ENCODE data around the gene PRKCA.

PRKCA gene

DNA sequence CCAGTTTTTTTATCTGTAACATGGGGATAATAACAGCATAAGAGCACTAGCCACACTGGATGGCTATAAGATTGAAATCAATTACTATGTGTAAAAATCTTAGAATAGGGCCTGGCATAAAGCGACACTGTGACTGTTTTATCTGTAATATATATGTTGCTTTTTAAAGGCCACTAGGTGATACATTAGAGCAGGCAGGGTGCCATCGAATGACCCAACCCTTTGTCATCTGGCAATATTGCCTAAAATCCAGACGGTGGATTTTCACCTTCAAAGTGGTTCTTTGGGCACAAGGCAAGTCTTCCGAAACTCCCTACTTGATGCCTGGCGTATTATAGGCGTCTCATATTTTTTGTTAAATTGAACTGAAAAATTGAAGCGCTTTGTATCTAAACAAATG, 69.1 kb downstream of the PRKCA start:
- DNase-seq (ENCODE audit: low spot score): no peak
- TF ChIP-seq, protein P1, sequence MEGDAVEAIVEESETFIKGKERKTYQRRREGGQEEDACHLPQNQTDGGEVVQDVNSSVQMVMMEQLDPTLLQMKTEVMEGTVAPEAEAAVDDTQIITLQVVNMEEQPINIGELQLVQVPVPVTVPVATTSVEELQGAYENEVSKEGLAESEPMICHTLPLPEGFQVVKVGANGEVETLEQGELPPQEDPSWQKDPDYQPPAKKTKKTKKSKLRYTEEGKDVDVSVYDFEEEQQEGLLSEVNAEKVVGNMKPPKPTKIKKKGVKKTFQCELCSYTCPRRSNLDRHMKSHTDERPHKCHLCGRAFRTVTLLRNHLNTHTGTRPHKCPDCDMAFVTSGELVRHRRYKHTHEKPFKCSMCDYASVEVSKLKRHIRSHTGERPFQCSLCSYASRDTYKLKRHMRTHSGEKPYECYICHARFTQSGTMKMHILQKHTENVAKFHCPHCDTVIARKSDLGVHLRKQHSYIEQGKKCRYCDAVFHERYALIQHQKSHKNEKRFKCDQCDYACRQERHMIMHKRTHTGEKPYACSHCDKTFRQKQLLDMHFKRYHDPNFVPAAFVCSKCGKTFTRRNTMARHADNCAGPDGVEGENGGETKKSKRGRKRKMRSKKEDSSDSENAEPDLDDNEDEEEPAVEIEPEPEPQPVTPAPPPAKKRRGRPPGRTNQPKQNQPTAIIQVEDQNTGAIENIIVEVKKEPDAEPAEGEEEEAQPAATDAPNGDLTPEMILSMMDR (IDR thresholded peaks at IDR 0.05): no peak
- no peak overlapping the region for H3K4me3 ChIP-seq

DNA sequence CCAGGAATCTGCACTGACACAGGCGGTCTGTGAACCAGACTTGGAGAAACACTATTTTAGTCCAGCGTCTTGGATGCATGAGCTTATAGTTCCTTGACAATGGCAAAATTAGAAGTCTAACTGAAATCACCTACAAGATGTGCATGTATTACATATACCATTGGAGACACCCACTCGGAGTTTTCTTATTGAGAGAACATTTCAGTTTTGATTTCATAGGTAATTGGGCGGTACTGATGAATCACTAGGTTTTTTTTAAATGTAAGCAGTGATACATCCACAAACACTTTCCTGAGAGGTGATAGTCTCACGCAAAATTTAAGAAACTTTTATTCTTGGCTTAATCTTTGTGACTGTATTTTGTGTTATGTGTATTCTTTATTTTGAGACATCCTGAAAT, 69.8 kb downstream of the PRKCA start:
- Histone ChIP-seq H3K27ac (no peak overlapping the region), H3K4me3 (no peak overlapping the region)
- no peak for DNase-seq (ENCODE audit: low spot score)
- TF ChIP-seq, protein P1 (IDR thresholded peaks at IDR 0.05): no peak

More for the DNA sequence above, 69.1 kb downstream of the PRKCA start:
- no peak overlapping the region for H3K27ac ChIP-seq

- DNase-seq (ENCODE audit: low spot score): no peak
- H3K27ac ChIP-seq: no peak overlapping the region
- TF ChIP-seq, protein P1 (IDR thresholded peaks at IDR 0.05): no peak
- H3K4me3 ChIP-seq: no peak overlapping the region
These were observed 70.7 kb downstream of the PRKCA start for GRCh38 chr17:66373079-66373478.

- Histone ChIP-seq H3K4me3 (no peak overlapping the region), H3K27ac (no peak overlapping the region)
- DNase-seq (ENCODE audit: low spot score): no peak
- TF ChIP-seq, protein P1 (IDR thresholded peaks at IDR 0.05): no peak
These were observed 71.8 kb downstream of the PRKCA start for GRCh38 chr17:66373944-66374817.

GRCh38 chr17:66375121-66375520, 72.7 kb downstream of the PRKCA start:
- Histone ChIP-seq H3K27ac (no peak overlapping the region), H3K4me3 (no peak overlapping the region)
- TF ChIP-seq, protein P1 (IDR thresholded peaks at IDR 0.05): no peak
- no peak for DNase-seq (ENCODE audit: low spot score)

- Histone ChIP-seq H3K27ac (no peak overlapping the region), H3K4me3 (no peak overlapping the region)
- DNase-seq (ENCODE audit: low spot score): no peak
- TF ChIP-seq, protein P1 (IDR thresholded peaks at IDR 0.05): no peak
These were observed 75.9 kb downstream of the PRKCA start for GRCh38 chr17:66378296-66378695.

GRCh38 chr17:66379544-66379943, 77.1 kb downstream of the PRKCA start:
- Histone ChIP-seq H3K27ac (no peak overlapping the region), H3K4me3 (no peak overlapping the region)
- DNase-seq (ENCODE audit: low spot score): no peak
- TF ChIP-seq, protein P1 (IDR thresholded peaks at IDR 0.05): no peak
